ENCODE measurements around the gene NAALADL2. TPM values are rescaled to one million over a fixed set of nuclear protein-coding genes. Genes with fewer than 3 reads are reported as not detected.
"Not testable (repeated sequence)": the region's sequence is repeated elsewhere in the genome, so short reads cannot be mapped to it uniquely, and the experiment has no call there.

NAALADL2 gene
- total RNA-seq, 2 experiments from 2014 or later = 0.48 TPM; not detected in 1

GRCh38 chr3:175518459-175518858 is 659.3 kb downstream of the NAALADL2 start:
- no peaks in the 10 kb centered on the region for H3K9me3 Mint-ChIP-seq
- H3K27ac Mint-ChIP-seq = no peak overlapping the region
- H3K4me3 Mint-ChIP-seq = no peak overlapping the region
- no peaks in the 10 kb centered on the region for H3K36me3 Mint-ChIP-seq
- H3K27me3 Mint-ChIP-seq = no peaks in the 10 kb centered on the region
- no peak for DNase-seq
- H3K4me1 Mint-ChIP-seq = no peaks in the 10 kb centered on the region

GRCh38 chr3:175521406-175521805 is 662.3 kb downstream of the NAALADL2 start:
- DNase-seq = no peak
- Mint-ChIP-seq H3K27ac (no peak overlapping the region), H3K9me3 (no peaks in the 10 kb centered on the region), H3K4me1 (peaks cover 1% of the 10 kb centered on the region), H3K36me3 (no peaks in the 10 kb centered on the region), H3K4me3 (no peak overlapping the region), H3K27me3 (no peaks in the 10 kb centered on the region)

- H3K4me1 Mint-ChIP-seq = peaks cover 6% of the 10 kb centered on the region
- H3K27me3 Mint-ChIP-seq = no peaks in the 10 kb centered on the region
- DNase-seq = no peak
- H3K36me3 Mint-ChIP-seq = no peaks in the 10 kb centered on the region
- H3K4me3 Mint-ChIP-seq = no peak overlapping the region
- no peak overlapping the region for H3K27ac Mint-ChIP-seq
- no peaks in the 10 kb centered on the region for H3K9me3 Mint-ChIP-seq
These were observed 667.1 kb downstream of the NAALADL2 start for GRCh38 chr3:175526191-175526590.

DNA sequence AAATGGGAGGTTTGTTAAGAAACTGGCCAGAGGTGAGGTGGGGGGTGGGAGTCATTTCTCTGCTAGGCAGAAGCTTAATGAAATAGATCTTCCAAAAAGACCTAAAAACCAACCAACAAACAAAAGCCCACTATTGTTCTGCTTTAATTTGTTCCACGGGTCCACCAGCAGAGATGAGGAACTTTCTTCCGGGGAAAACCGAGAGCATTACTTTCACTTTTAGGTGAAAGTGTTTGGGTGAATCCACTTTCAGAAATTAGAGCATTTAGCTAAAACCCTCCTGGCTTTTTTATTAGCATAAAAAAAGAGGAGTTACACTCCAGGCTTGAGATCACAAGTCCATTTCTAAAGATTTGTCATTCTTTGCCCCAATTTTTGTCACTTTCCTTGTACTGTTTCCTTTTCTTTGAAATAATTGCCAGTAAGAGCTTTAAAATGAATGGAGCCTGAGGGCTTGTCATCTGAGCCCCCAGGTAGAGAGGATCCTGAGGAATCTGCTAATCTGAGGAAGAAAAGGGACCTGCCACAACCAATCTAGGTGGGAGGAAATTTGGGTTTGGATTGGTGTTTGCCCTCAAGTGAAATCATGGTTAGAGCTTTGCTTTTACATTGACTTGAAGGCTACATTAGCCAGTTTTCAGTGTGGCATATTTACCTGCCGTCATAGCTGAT is 667.6 kb downstream of the NAALADL2 start:
- H3K27me3 Mint-ChIP-seq = no peaks in the 10 kb centered on the region
- H3K4me1 Mint-ChIP-seq = peaks cover 6% of the 10 kb centered on the region
- H3K9me3 Mint-ChIP-seq = no peaks in the 10 kb centered on the region
- no peaks in the 10 kb centered on the region for H3K36me3 Mint-ChIP-seq
- no peak overlapping the region for H3K27ac Mint-ChIP-seq
- H3K4me3 Mint-ChIP-seq = peak overlapping the region; percentile 37
- no peak for DNase-seq

DNA sequence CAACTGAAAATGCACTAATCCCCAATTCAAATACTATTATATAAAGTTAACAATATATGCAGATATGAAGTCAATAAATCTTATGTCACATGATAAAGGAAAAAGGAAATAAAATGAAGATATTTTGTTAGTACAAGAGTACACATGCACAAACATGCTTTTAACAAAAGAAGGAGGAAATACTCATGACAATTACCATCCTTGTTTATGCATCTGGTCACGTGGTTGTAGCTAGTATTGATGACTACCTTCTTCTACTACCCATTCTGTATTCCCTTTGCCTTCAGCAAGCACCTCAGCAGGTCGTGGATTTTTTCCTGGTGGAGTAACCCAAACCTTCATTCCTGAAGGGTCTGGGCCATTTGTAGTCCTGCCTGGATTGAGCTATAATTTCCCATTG is 669.6 kb downstream of the NAALADL2 start:
- H3K4me1 Mint-ChIP-seq, H3K9me3 Mint-ChIP-seq, H3K36me3 Mint-ChIP-seq, H3K4me3 Mint-ChIP-seq, H3K27me3 Mint-ChIP-seq, H3K27ac Mint-ChIP-seq, DNase-seq: not testable (repeated sequence)

DNA sequence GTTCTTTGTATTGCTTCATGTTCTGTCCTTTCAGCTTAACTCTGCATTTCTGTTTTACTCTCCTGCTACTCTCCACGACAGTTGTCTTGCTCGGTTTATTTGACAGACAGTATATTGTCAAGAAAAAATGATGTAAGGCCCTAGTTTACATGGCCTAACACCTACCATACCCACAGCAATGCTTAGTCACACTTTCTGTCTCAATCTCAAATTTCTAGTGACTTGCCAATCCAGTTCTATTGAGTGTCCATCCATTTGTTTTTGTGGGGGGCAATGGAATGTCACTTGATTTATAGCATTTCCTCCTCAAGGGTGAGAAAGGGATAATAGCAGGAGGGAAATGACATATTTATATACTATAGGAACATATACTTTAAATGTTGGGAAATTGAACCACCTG is 676.2 kb downstream of the NAALADL2 start:
- no peaks in the 10 kb centered on the region for H3K27me3 Mint-ChIP-seq
- H3K4me1 Mint-ChIP-seq = no peaks in the 10 kb centered on the region
- DNase-seq = no peak
- no peak overlapping the region for H3K27ac Mint-ChIP-seq
- no peaks in the 10 kb centered on the region for H3K36me3 Mint-ChIP-seq
- peaks cover 2% of the 10 kb centered on the region for H3K9me3 Mint-ChIP-seq
- H3K4me3 Mint-ChIP-seq = no peak overlapping the region

DNA sequence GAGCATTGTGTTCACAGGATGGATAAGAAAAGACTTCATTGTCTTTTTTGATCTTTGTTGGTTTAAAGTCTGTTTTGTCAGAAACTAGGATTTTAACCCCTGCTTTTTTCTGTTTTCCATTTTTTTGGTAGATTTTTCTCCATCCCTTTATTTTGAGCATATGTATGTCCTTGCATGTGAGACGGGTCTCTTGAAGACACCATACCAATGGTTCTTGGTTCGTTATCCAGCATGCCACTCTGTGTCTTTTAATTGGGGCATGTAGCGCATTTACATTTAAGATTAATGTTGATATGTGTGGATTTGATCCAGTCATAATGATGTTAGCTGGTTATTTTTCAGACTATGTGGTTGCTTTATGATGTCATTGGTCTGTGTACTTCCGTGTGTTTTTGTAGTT is 687.0 kb downstream of the NAALADL2 start:
- DNase-seq = no peak
- H3K9me3 Mint-ChIP-seq = peaks cover 7% of the 10 kb centered on the region

GRCh38 chr3:175552929-175553328 is 693.8 kb downstream of the NAALADL2 start:
- Mint-ChIP-seq H3K9me3 (peaks cover 3% of the 10 kb centered on the region), H3K27ac (no peak overlapping the region), H3K4me1 (no peaks in the 10 kb centered on the region), H3K36me3 (no peaks in the 10 kb centered on the region), H3K27me3 (no peaks in the 10 kb centered on the region), H3K4me3 (no peak overlapping the region)
- no peak for DNase-seq

More for the DNA sequence above, 687.0 kb downstream of the NAALADL2 start:
- Mint-ChIP-seq H3K4me1 (no peaks in the 10 kb centered on the region), H3K27ac (no peak overlapping the region), H3K36me3 (no peaks in the 10 kb centered on the region), H3K4me3 (no peak overlapping the region), H3K27me3 (peaks cover 3% of the 10 kb centered on the region)

- Mint-ChIP-seq H3K9me3 (peaks cover 4% of the 10 kb centered on the region), H3K4me1 (no peaks in the 10 kb centered on the region), H3K4me3 (no peak overlapping the region), H3K27me3 (no peaks in the 10 kb centered on the region), H3K36me3 (no peaks in the 10 kb centered on the region), H3K27ac (no peak overlapping the region)
- DNase-seq = no peak
These were observed 695.7 kb downstream of the NAALADL2 start for GRCh38 chr3:175554801-175555200.

DNA sequence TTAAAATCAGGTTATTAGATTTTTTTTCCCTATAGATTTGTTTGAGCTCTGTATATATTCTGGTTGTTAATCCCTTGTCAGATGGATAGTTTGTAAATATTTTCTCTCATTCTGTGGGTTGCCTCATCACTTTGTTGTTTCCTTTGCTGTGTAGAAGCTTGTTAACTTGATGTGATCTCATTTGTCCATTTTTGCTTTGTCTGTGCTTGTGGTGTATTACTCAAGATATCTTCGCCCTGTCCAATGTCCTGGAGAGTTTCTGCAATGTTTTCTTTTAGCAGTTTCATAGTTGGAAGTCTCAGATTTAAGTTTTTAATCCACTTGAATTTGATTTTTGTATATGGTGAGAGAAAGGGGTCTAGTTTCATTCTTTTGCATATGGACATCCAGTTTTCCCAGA is 699.1 kb downstream of the NAALADL2 start:
- no peak for DNase-seq
- Mint-ChIP-seq H3K36me3 (no peaks in the 10 kb centered on the region), H3K27me3 (no peaks in the 10 kb centered on the region), H3K27ac (no peak overlapping the region), H3K9me3 (peaks cover 5% of the 10 kb centered on the region), H3K4me3 (no peak overlapping the region), H3K4me1 (no peaks in the 10 kb centered on the region)

- Mint-ChIP-seq H3K27me3 (no peaks in the 10 kb centered on the region), H3K4me1 (no peaks in the 10 kb centered on the region), H3K4me3 (no peak overlapping the region), H3K27ac (no peak overlapping the region), H3K9me3 (peaks cover 3% of the 10 kb centered on the region), H3K36me3 (no peaks in the 10 kb centered on the region)
- no peak for DNase-seq
These were observed 705.2 kb downstream of the NAALADL2 start for GRCh38 chr3:175564363-175564762.

- no peak overlapping the region for H3K27ac Mint-ChIP-seq
These were observed 712.0 kb downstream of the NAALADL2 start for GRCh38 chr3:175571096-175571495.

GRCh38 chr3:175573226-175573625 is 714.1 kb downstream of the NAALADL2 start:
- H3K9me3 Mint-ChIP-seq = no peaks in the 10 kb centered on the region
- no peaks in the 10 kb centered on the region for H3K27me3 Mint-ChIP-seq
- H3K4me3 Mint-ChIP-seq = no peak overlapping the region
- no peak for DNase-seq
- no peaks in the 10 kb centered on the region for H3K4me1 Mint-ChIP-seq
- no peaks in the 10 kb centered on the region for H3K36me3 Mint-ChIP-seq
- H3K27ac Mint-ChIP-seq = no peak overlapping the region

More at GRCh38 chr3:175571096-175571495, 712.0 kb downstream of the NAALADL2 start:
- H3K4me1 Mint-ChIP-seq = no peaks in the 10 kb centered on the region
- no peak overlapping the region for H3K4me3 Mint-ChIP-seq
- H3K9me3 Mint-ChIP-seq = peaks cover 1% of the 10 kb centered on the region
- no peak for DNase-seq
- no peaks in the 10 kb centered on the region for H3K36me3 Mint-ChIP-seq
- no peaks in the 10 kb centered on the region for H3K27me3 Mint-ChIP-seq

GRCh38 chr3:175580318-175580717 is 721.2 kb downstream of the NAALADL2 start:
- no peaks in the 10 kb centered on the region for H3K36me3 Mint-ChIP-seq
- no peaks in the 10 kb centered on the region for H3K4me1 Mint-ChIP-seq
- no peak overlapping the region for H3K27ac Mint-ChIP-seq
- no peaks in the 10 kb centered on the region for H3K27me3 Mint-ChIP-seq
- H3K4me3 Mint-ChIP-seq = no peak overlapping the region
- no peaks in the 10 kb centered on the region for H3K9me3 Mint-ChIP-seq
- no peak for DNase-seq

GRCh38 chr3:175585898-175586297 is 726.8 kb downstream of the NAALADL2 start:
- no peaks in the 10 kb centered on the region for H3K36me3 Mint-ChIP-seq
- H3K27me3 Mint-ChIP-seq = no peaks in the 10 kb centered on the region
- H3K4me1 Mint-ChIP-seq = no peaks in the 10 kb centered on the region
- no peak overlapping the region for H3K4me3 Mint-ChIP-seq
- H3K9me3 Mint-ChIP-seq = no peaks in the 10 kb centered on the region
- DNase-seq = no peak
- H3K27ac Mint-ChIP-seq = no peak overlapping the region

GRCh38 chr3:175590745-175591144 is 731.6 kb downstream of the NAALADL2 start:
- DNase-seq = no peak
- Mint-ChIP-seq H3K4me1 (no peaks in the 10 kb centered on the region), H3K4me3 (no peak overlapping the region), H3K36me3 (no peaks in the 10 kb centered on the region), H3K27ac (no peak overlapping the region), H3K27me3 (no peaks in the 10 kb centered on the region), H3K9me3 (peaks cover 7% of the 10 kb centered on the region)

All from activated naive CD8-positive, alpha-beta T cell treated with anti-CD3 and anti-CD28 coated beads for 36 hours (primary cell).